LNCaP clone FGC (cell line): ENCODE measurements around the gene HLA-G.

Experiments used
- DNase-seq: peaks from one replicate; pipeline ENCODE4 v3.0.0-alpha.2; 2011; ENCODE audit warnings: low read depth
- H3K4me3 ChIP-seq: 2 replicates; pipeline ENCODE4 v1.5.1; 2011; ENCODE audit warnings: mild to moderate bottlenecking, low read depth, low read length, control low read depth
- CTCF ChIP-seq: IDR thresholded peaks from 2 replicates; pipeline ENCODE4 v1.5.1; 2012; ENCODE audit warnings: mild to moderate bottlenecking; ENCODE audit not compliant: control insufficient read depth, insufficient read depth; ENCODE audit errors: extremely low read depth

Gene HLA-G

GRCh38 chr6:29845405-29846006, 17.9 kb downstream of the HLA-G start:
- no peak overlapping the region for H3K4me3 ChIP-seq
- peak; percentile 13 for DNase-seq
- no peak for TF ChIP-seq CTCF

- peak; percentile 11 for DNase-seq
- peak; percentile 95 for TF ChIP-seq CTCF
- H3K4me3 ChIP-seq, result no peak overlapping the region
Measured at GRCh38 chr6:29847871-29848630, 20.4 kb downstream of the HLA-G start.

GRCh38 chr6:29850011-29850553, 22.5 kb downstream of the HLA-G start:
- H3K4me3 ChIP-seq, result no peak overlapping the region
- no peak for TF ChIP-seq CTCF
- no peak for DNase-seq

GRCh38 chr6:29851190-29851589, 23.6 kb downstream of the HLA-G start:
- H3K4me3 ChIP-seq, result no peak overlapping the region
- no peak for DNase-seq
- TF ChIP-seq CTCF, result no peak

GRCh38 chr6:29853245-29853644, 25.6 kb downstream of the HLA-G start:
- DNase-seq, result no peak
- TF ChIP-seq CTCF, result no peak
- H3K4me3 ChIP-seq, result no peak overlapping the region

GRCh38 chr6:29858006-29858405, 30.4 kb downstream of the HLA-G start:
- DNase-seq, result no peak
- no peak for TF ChIP-seq CTCF
- H3K4me3 ChIP-seq, result no peak overlapping the region
